GM12872 (cell line): Measurements from ENCODE around the gene USP4.

Source experiments
- CTCF ChIP-seq: IDR thresholded peaks from 3 replicates; pipeline ENCODE4 v1.5.1; 2011; ENCODE audit warnings: low read depth, mild to moderate bottlenecking, low read length, moderate library complexity; ENCODE audit not compliant: insufficient read depth

USP4 gene

GRCh38 chr3:49339941-49340800 lies at the start of gene USP4:
TSS of gene USP4 (minus strand) at chr3:49340053. CDS start at chr3:49340024, 29 bp downstream.
- TF ChIP-seq CTCF = peak; percentile 62

- TF ChIP-seq CTCF = no peak
Observed at GRCh38 chr3:49389297-49389696, 49.4 kb upstream of the USP4 start.

- TF ChIP-seq CTCF = no peak
Observed at GRCh38 chr3:49388289-49388820, 48.5 kb upstream of the USP4 start.

GRCh38 chr3:49387721-49388120 lies 47.9 kb upstream of the USP4 start:
- TF ChIP-seq CTCF = no peak

- no peak for TF ChIP-seq CTCF
Observed at GRCh38 chr3:49386056-49386756, 46.4 kb upstream of the USP4 start.

- no peak for TF ChIP-seq CTCF
Observed at GRCh38 chr3:49385617-49386016, 45.8 kb upstream of the USP4 start.

- no peak for TF ChIP-seq CTCF
Observed at GRCh38 chr3:49383387-49383786, 43.5 kb upstream of the USP4 start.
